ENCODE results near the gene MIGA2. TPM values are rescaled to one million over a fixed set of nuclear protein-coding genes. Genes with fewer than 3 reads are reported as not detected.

Gene MIGA2
- total and polyA plus RNA-seq, 11 donors, result 27.7 to 61.3 (median 31.6) TPM

- H3K27ac ChIP-seq, result peak overlapping the region in 10 of 12 donors; percentile 22 to 51 (median 40)
- no peak for TF ChIP-seq POLR2A (IDR thresholded peaks at IDR 0.05)
- TF ChIP-seq, protein P1, sequence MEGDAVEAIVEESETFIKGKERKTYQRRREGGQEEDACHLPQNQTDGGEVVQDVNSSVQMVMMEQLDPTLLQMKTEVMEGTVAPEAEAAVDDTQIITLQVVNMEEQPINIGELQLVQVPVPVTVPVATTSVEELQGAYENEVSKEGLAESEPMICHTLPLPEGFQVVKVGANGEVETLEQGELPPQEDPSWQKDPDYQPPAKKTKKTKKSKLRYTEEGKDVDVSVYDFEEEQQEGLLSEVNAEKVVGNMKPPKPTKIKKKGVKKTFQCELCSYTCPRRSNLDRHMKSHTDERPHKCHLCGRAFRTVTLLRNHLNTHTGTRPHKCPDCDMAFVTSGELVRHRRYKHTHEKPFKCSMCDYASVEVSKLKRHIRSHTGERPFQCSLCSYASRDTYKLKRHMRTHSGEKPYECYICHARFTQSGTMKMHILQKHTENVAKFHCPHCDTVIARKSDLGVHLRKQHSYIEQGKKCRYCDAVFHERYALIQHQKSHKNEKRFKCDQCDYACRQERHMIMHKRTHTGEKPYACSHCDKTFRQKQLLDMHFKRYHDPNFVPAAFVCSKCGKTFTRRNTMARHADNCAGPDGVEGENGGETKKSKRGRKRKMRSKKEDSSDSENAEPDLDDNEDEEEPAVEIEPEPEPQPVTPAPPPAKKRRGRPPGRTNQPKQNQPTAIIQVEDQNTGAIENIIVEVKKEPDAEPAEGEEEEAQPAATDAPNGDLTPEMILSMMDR (IDR thresholded peaks at IDR 0.05), result no peak
- H3K4me3 ChIP-seq, result no peak overlapping the region
- DNase-seq, result no peak
- H3K36me3 ChIP-seq, result peaks cover 0 to 100% (median 97%) of the 10 kb centered on the region in 9 donors
- H3K27me3 ChIP-seq, result no peaks in the 10 kb centered on the region
- 65 to 76% (median 69%) methylated on average over 5 of the region's 5 CpGs for WGBS, 4 donors
- peaks cover 0 to 4% (median 0%) of the 10 kb centered on the region in 12 donors for H3K4me1 ChIP-seq
- intact Hi-C loops (cut with DNase I), result no loop called here
- no peaks in the 10 kb centered on the region for H3K9me3 ChIP-seq
- ATAC-seq, result peak in 3 of 4 donors; percentile 26 to 62 (median 30)
These were observed 40.6 kb upstream of the MIGA2 start for GRCh38 chr9:128995791-128996190.

DNA sequence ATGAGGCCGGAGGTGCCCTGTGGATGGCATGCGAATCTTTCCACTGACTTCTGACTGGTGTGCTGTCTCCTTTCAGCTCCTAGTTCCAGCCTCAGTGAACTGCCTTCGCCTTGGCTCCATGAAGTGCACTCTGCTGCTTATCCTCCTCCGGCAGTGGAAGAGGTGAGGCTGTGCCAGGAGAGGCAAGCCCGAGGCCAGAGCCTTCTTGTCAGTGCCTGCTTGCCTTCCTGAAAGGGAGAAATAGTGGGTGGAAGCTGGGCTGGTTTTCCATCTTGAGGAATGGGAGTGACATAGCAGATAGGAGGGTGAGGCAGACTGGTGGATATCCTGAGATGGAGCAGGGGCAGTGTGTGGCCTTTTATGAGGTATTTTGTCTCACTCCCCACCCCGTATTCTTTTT lies 38.0 kb upstream of the MIGA2 start:
- intact Hi-C loops (cut with DNase I), result no loop called here
- Histone ChIP-seq H3K27ac (no peak overlapping the region), H3K36me3 (peaks cover 0 to 100% (median 99%) of the 10 kb centered on the region in 9 donors), H3K9me3 (no peaks in the 10 kb centered on the region), H3K4me3 (no peak overlapping the region), H3K27me3 (no peaks in the 10 kb centered on the region), H3K4me1 (peaks cover 0 to 4% (median 0%) of the 10 kb centered on the region in 12 donors)
- TF ChIP-seq, protein P1 (IDR thresholded peaks at IDR 0.05), result no peak
- TF ChIP-seq POLR2A (IDR thresholded peaks at IDR 0.05), result no peak
- ATAC-seq, result no peak
- DNase-seq, result no peak
- 82 to 94% (median 92%) methylated on average over 6 of the region's 6 CpGs for WGBS, 4 donors

- WGBS, 4 donors, result 83 to 94% (median 88%) methylated on average over 10 to 13 of the region's 13 CpGs
- Histone ChIP-seq H3K36me3 (peaks cover 0 to 96% (median 93%) of the 10 kb centered on the region in 9 donors), H3K27me3 (no peaks in the 10 kb centered on the region), H3K4me3 (no peak overlapping the region), H3K27ac (no peak overlapping the region), H3K4me1 (peaks cover 0 to 4% (median 0%) of the 10 kb centered on the region in 12 donors), H3K9me3 (no peaks in the 10 kb centered on the region)
- intact Hi-C loops (cut with DNase I), result loop anchor here in 3 of 10 donors (10.0 kb wide), 1 partner anchor 145 kb away; no protein-coding TSS in a partner anchor
- DNase-seq, result peak in 1 of 5 donors; percentile 33
- TF ChIP-seq, protein P1 (IDR thresholded peaks at IDR 0.05), result no peak
- no peak for ATAC-seq
These were observed 36.7 kb upstream of the MIGA2 start for GRCh38 chr9:128999581-129000206.

DNA sequence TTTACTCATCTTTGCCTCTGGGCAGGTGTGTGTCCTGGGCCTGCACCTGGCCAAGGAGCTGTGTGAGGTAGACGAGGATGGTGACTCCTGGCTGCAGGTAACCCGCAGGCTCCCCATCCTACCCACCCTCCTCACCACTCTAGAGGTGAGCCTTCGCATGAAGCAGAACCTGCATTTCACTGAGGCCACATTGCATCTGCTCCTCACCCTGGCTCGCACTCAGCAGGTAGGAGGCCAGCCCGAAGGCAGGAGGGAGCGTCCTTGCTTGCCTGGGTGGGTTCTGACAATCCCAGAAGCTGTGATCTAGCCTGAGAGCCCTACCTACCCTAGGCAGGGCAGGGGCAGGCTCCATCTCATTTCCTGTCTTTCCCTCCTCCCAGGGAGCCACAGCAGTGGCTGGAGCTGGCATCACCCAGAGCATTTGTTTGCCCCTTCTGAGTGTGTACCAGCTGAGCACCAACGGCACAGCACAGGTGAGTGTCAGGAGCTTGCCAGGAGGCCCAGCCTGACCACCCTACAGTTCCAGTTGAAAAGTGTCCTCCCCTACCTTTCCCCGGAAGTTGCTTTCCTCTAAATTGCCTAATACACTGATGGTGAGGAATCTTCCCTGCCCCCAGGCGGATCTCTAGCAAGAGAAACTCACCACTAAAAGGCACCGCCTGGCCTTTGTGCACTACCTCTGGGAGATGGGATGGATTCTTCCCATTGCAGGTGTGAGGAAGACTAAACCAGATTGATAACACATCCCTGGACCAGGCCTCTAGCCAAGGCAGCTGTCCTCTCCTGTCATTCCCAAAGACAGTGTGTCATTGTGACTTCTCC lies 34.7 kb upstream of the MIGA2 start:
- DNase-seq (peak in 1 of 5 donors; percentile 41), ATAC-seq (no peak)
- 96 to 98% (median 97%) methylated on average over 8 to 10 of the region's 10 CpGs for WGBS, 4 donors
- Histone ChIP-seq H3K36me3 (peaks cover 0 to 96% (median 90%) of the 10 kb centered on the region in 9 donors), H3K9me3 (no peaks in the 10 kb centered on the region), H3K27me3 (no peaks in the 10 kb centered on the region), H3K27ac (no peak overlapping the region), H3K4me1 (peaks cover 0 to 8% (median 6%) of the 10 kb centered on the region in 12 donors), H3K4me3 (no peak overlapping the region)
- intact Hi-C loops (cut with DNase I), result loop anchor here in 3 of 10 donors (10.0 kb wide), 1 partner anchor 147 kb away; no protein-coding TSS in a partner anchor
- TF ChIP-seq, protein P1 (IDR thresholded peaks at IDR 0.05), result no peak
